ENCODE results near the gene PRR5L.

The PRR5L gene

DNA sequence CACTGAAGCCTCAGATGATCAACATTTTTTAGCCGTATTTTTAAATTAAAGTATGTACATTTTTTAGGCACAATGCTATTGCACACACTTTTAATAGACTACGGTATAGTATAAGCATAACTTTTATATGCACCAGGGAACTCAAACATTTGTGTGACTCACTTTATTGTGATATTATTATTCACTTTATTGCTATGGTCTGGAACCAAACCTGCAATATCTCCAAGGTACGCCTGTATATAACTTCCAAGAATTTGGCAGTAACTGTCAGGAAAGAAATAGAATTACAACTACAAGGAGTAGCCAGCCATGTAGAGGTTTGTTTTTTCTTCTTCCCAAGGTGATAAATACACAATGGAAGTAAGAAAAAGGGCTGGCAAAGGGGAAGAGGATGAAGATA is 62.3 kb downstream of the PRR5L start:
- no peak for ATAC-seq (replicated peaks; ENCODE audit: extremely low read depth, poor library complexity, severe bottlenecking)
- H3K4me1 Mint-ChIP-seq = peaks cover 82% of the 10 kb centered on the region
- H3K36me3 Mint-ChIP-seq (ENCODE audit: insufficient read depth) = no peaks in the 10 kb centered on the region
- no peaks in the 10 kb centered on the region for H3K27me3 Mint-ChIP-seq
- H3K4me3 Mint-ChIP-seq = no peak overlapping the region
- no peaks in the 10 kb centered on the region for H3K9me3 Mint-ChIP-seq
- H3K27ac Mint-ChIP-seq (ENCODE audit: low read depth) = peak overlapping the region; percentile 51
- DNase-seq (ENCODE audit: low spot score in 2 of 2) = no peak

- Mint-ChIP-seq H3K36me3 (ENCODE audit: insufficient read depth) (no peaks in the 10 kb centered on the region), H3K4me1 (peaks cover 79% of the 10 kb centered on the region), H3K27ac (ENCODE audit: low read depth) (peak overlapping the region; percentile 81), H3K27me3 (no peaks in the 10 kb centered on the region), H3K4me3 (peak overlapping the region; percentile 32), H3K9me3 (no peaks in the 10 kb centered on the region)
- ATAC-seq (replicated peaks; ENCODE audit: extremely low read depth, poor library complexity, severe bottlenecking) = no peak
- no peak for DNase-seq (ENCODE audit: low spot score in 2 of 2)
Observed at GRCh38 chr11:36360318-36360717, 64.2 kb downstream of the PRR5L start.

DNA sequence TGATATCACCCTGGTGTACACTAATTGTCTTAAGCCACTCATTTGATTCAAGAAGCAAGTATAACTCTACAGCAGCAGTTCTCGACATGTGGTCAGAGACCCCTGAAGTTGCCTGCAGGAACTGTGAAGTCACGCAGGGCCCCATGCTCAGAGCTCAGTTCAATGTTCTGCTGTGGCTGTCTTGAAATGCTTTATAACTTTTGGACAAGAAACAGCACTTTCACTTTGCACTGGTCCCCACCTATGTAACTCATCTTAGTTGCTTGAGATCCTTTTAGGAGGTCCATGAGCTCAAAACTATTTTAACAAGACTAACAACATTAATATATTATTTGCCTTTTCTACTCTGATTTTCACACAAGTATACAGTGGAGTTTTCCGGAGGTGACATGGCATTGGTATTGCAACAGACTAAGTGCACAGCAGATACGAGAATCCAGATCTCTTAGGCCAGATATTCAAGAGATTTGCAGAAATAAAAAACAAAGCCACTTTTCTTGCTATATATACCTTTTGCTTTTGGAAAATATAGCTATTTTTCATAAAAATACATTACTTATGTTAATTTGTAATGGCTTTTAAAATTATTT is 64.8 kb downstream of the PRR5L start:
- DNase-seq (ENCODE audit: low spot score in 2 of 2) = no peak
- H3K4me1 Mint-ChIP-seq = peaks cover 79% of the 10 kb centered on the region
- H3K27ac Mint-ChIP-seq (ENCODE audit: low read depth) = peak overlapping the region; percentile 81
- H3K9me3 Mint-ChIP-seq = no peaks in the 10 kb centered on the region
- ATAC-seq (replicated peaks; ENCODE audit: extremely low read depth, poor library complexity, severe bottlenecking) = peak; percentile 34
- no peaks in the 10 kb centered on the region for H3K27me3 Mint-ChIP-seq
- H3K4me3 Mint-ChIP-seq = peak overlapping the region; percentile 32
- H3K36me3 Mint-ChIP-seq (ENCODE audit: insufficient read depth) = no peaks in the 10 kb centered on the region

- Mint-ChIP-seq H3K36me3 (ENCODE audit: insufficient read depth) (no peaks in the 10 kb centered on the region), H3K4me1 (peaks cover 79% of the 10 kb centered on the region), H3K9me3 (no peaks in the 10 kb centered on the region), H3K27me3 (no peaks in the 10 kb centered on the region), H3K27ac (ENCODE audit: low read depth) (peak overlapping the region; percentile 81), H3K4me3 (peak overlapping the region; percentile 72)
- no peak for DNase-seq (ENCODE audit: low spot score in 2 of 2)
- no peak for ATAC-seq (replicated peaks; ENCODE audit: extremely low read depth, poor library complexity, severe bottlenecking)
Observed at GRCh38 chr11:36361472-36361871, 65.4 kb downstream of the PRR5L start.

- peak overlapping the region; percentile 72 for H3K4me3 Mint-ChIP-seq
- ATAC-seq (replicated peaks; ENCODE audit: extremely low read depth, poor library complexity, severe bottlenecking) (peak; percentile 11), DNase-seq (ENCODE audit: low spot score in 2 of 2) (no peak)
- peak overlapping the region; percentile 81 for H3K27ac Mint-ChIP-seq (ENCODE audit: low read depth)
- no peaks in the 10 kb centered on the region for H3K27me3 Mint-ChIP-seq
- no peaks in the 10 kb centered on the region for H3K9me3 Mint-ChIP-seq
- H3K36me3 Mint-ChIP-seq (ENCODE audit: insufficient read depth) = no peaks in the 10 kb centered on the region
- peaks cover 75% of the 10 kb centered on the region for H3K4me1 Mint-ChIP-seq
Observed at GRCh38 chr11:36361901-36362391, 65.9 kb downstream of the PRR5L start.

DNA sequence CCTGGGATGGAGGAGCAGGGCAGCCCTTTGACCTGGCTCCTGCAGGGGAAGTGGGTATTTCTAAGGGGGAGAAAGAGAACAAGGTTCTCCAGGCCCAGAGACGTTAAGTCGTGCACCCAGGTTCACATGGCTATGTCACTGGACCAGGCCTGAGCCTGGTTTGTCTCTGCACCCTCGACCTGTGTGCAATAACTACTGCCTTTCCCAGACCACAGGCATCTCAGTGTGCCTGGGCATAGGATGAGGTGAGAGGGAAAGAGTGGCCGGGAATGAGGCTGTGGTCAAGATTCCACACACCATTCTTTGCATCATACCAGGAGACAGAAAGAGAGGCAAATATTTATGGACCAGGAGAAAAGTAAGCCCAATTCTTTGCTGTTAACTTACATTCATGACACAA is 66.8 kb downstream of the PRR5L start:
- Mint-ChIP-seq H3K4me3 (peak overlapping the region; percentile 72), H3K27ac (ENCODE audit: low read depth) (peak overlapping the region; percentile 81), H3K4me1 (peaks cover 66% of the 10 kb centered on the region), H3K9me3 (no peaks in the 10 kb centered on the region), H3K27me3 (no peaks in the 10 kb centered on the region), H3K36me3 (ENCODE audit: insufficient read depth) (no peaks in the 10 kb centered on the region)
- no peak for DNase-seq (ENCODE audit: low spot score in 2 of 2)
- ATAC-seq (replicated peaks; ENCODE audit: extremely low read depth, poor library complexity, severe bottlenecking) = no peak

GRCh38 chr11:36363361-36364268 is 67.5 kb downstream of the PRR5L start:
- H3K9me3 Mint-ChIP-seq = no peaks in the 10 kb centered on the region
- peaks cover 59% of the 10 kb centered on the region for H3K4me1 Mint-ChIP-seq
- DNase-seq (ENCODE audit: low spot score in 2 of 2) = no peak
- no peak for ATAC-seq (replicated peaks; ENCODE audit: extremely low read depth, poor library complexity, severe bottlenecking)
- no peaks in the 10 kb centered on the region for H3K27me3 Mint-ChIP-seq
- H3K4me3 Mint-ChIP-seq = peak overlapping the region; percentile 72
- H3K27ac Mint-ChIP-seq (ENCODE audit: low read depth) = peak overlapping the region; percentile 81
- H3K36me3 Mint-ChIP-seq (ENCODE audit: insufficient read depth) = no peaks in the 10 kb centered on the region

- DNase-seq (ENCODE audit: low spot score in 2 of 2) = no peak
- no peak for ATAC-seq (replicated peaks; ENCODE audit: extremely low read depth, poor library complexity, severe bottlenecking)
- H3K4me1 Mint-ChIP-seq = peaks cover 53% of the 10 kb centered on the region
Observed at GRCh38 chr11:36364551-36365325, 68.7 kb downstream of the PRR5L start.

DNA sequence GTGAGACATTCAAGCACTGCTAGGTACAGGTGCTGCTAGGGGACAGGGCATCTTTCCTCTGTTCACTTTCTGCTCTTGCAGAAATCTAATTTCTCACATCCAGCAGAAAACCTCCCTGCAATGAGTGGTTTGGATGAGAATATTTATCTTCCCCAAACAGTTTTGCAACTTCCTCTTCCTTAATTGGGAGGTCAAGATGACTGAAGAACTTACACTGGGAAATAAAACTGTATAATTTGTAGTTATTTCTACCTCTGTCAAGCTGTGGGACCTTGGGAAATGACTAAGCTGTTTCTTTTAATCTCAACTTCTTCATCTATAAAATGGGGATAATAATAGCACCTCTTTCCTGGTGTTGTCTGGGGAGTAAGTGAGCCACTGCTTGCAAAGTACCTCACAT is 69.8 kb downstream of the PRR5L start:
- DNase-seq (ENCODE audit: low spot score in 2 of 2) (no peak), ATAC-seq (replicated peaks; ENCODE audit: extremely low read depth, poor library complexity, severe bottlenecking) (no peak)
- H3K4me3 Mint-ChIP-seq = no peak overlapping the region
- no peaks in the 10 kb centered on the region for H3K27me3 Mint-ChIP-seq
- H3K27ac Mint-ChIP-seq (ENCODE audit: low read depth) = no peak overlapping the region
- no peaks in the 10 kb centered on the region for H3K9me3 Mint-ChIP-seq
- H3K4me1 Mint-ChIP-seq = peaks cover 46% of the 10 kb centered on the region
- H3K36me3 Mint-ChIP-seq (ENCODE audit: insufficient read depth) = no peaks in the 10 kb centered on the region

More at GRCh38 chr11:36364551-36365325, 68.7 kb downstream of the PRR5L start:
- H3K4me3 Mint-ChIP-seq = no peak overlapping the region
- peak overlapping the region; percentile 9 for H3K27ac Mint-ChIP-seq (ENCODE audit: low read depth)
- H3K27me3 Mint-ChIP-seq = no peaks in the 10 kb centered on the region
- no peaks in the 10 kb centered on the region for H3K9me3 Mint-ChIP-seq
- H3K36me3 Mint-ChIP-seq (ENCODE audit: insufficient read depth) = no peaks in the 10 kb centered on the region

DNA sequence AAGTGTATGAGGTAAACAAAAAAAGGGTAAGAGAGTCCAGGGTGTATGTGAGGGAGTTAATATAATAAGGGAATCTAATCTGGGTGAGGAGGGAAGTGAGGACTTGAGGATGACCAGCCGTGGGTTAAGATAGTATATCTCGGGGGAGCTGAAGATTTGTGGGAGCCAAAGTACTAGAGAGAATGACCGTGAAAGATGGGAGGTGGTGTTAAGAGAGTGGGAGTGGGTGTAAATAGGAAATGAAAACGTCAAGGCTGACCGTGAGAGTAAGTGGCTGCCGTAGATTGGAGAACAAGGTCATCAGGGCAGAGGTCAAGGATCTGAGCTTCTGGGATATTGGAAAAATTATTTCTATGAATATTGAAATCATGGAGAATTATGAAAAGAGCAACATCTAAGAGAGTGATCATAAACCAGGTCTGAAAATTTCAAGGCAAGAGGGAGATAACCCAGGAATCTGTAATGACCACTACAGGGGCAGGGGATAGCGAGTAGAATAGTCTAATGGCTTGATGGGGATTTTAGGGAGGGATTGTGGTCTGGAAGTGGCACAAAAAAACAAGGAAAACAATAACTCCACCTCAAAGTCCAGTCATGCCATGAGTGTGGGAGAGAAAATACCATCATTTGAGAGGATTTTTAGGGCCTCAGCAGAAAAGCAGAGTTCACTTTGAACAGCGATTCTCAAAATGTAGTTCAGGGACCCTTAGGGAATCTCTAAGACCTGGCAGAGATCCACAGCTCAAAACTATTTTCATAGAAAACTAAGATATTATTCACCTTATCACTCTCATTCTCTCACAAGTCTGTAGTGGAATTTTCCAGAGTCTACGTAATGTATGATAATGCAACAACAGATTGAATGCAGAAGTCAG is 72.0 kb downstream of the PRR5L start:
- Mint-ChIP-seq H3K9me3 (no peaks in the 10 kb centered on the region), H3K27ac (ENCODE audit: low read depth) (no peak overlapping the region), H3K36me3 (ENCODE audit: insufficient read depth) (no peaks in the 10 kb centered on the region), H3K27me3 (no peaks in the 10 kb centered on the region), H3K4me1 (peaks cover 29% of the 10 kb centered on the region), H3K4me3 (no peak overlapping the region)
- DNase-seq (ENCODE audit: low spot score in 2 of 2) (no peak), ATAC-seq (replicated peaks; ENCODE audit: extremely low read depth, poor library complexity, severe bottlenecking) (no peak)

DNA sequence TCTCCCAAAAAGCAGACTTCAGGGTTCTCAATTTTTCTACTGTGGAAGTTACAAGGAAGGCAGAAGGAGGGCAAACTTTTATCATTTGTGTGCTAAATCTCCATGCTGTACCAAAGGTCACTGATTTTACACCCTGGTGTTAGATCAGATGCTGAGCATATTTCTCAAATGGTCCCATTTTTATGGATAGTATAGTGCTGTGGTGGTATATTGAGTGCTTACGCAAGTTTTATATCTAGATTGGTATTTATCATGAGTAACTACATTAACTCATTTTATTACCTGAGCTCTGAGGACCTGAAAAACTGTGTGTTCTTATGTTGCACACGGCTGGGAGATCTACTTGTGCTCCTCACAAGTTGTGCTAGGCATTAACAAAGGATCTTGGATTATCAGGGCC is 75.1 kb downstream of the PRR5L start:
- Mint-ChIP-seq H3K36me3 (ENCODE audit: insufficient read depth) (peaks cover 2% of the 10 kb centered on the region), H3K4me1 (peaks cover 10% of the 10 kb centered on the region), H3K9me3 (no peaks in the 10 kb centered on the region), H3K4me3 (no peak overlapping the region), H3K27ac (ENCODE audit: low read depth) (no peak overlapping the region), H3K27me3 (no peaks in the 10 kb centered on the region)
- DNase-seq (ENCODE audit: low spot score in 2 of 2) (no peak), ATAC-seq (replicated peaks; ENCODE audit: extremely low read depth, poor library complexity, severe bottlenecking) (no peak)

DNA sequence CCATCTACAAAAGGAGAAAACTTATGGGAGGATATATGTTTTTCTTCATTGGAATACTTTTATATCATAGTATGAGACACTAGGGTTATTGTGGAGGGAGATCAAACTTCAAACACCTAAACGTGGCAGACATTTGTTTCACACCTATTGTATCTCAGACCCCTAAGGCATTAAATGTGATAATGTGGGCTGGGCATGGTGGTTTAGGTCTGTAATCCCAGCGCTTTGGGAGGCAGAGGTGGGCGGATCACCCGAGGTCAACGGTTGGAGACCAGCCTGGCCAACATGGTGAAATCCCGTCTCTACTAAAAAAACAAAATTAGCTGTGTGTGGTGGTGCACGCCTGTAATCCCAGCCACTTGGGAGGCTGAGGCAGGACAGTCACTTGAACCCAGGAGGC is 75.5 kb downstream of the PRR5L start:
- DNase-seq (ENCODE audit: low spot score in 2 of 2) = no peak
- ATAC-seq (replicated peaks; ENCODE audit: extremely low read depth, poor library complexity, severe bottlenecking) = no peak
- H3K36me3 Mint-ChIP-seq (ENCODE audit: insufficient read depth) = peaks cover 4% of the 10 kb centered on the region
- H3K9me3 Mint-ChIP-seq = no peaks in the 10 kb centered on the region
- H3K4me1 Mint-ChIP-seq = peaks cover 10% of the 10 kb centered on the region
- H3K4me3 Mint-ChIP-seq = no peak overlapping the region
- no peaks in the 10 kb centered on the region for H3K27me3 Mint-ChIP-seq
- no peak overlapping the region for H3K27ac Mint-ChIP-seq (ENCODE audit: low read depth)
